Tibial nerve (tissue), 3 donors: ENCODE measurements around the gene PAAF1.

Source experiments
- POLR2A ChIP-seq, 2 donors: fragments of 450-650 bp; IDR thresholded peaks; one replicate each; pipeline ENCODE4 v1.6.1; 2017; ENCODE audit warnings: antibody characterized with exemption in 2 of 2, mild to moderate bottlenecking in 2 of 2, moderate library complexity in 2 of 2
- TF ChIP-seq, protein P1 (sequence below), 5 experiments: fragments of 200-600 bp in 3 of 5; fragments of 450-650 bp in 2 of 5; sonication (generic) in 3 of 5; IDR thresholded peaks; one replicate each; pipeline ENCODE4 v1.5.1; 2016 to 2019; ENCODE audit warnings: antibody characterized with exemption in 5 of 5, mild to moderate bottlenecking in 3 of 5, moderate library complexity in 2 of 5

DNA sequence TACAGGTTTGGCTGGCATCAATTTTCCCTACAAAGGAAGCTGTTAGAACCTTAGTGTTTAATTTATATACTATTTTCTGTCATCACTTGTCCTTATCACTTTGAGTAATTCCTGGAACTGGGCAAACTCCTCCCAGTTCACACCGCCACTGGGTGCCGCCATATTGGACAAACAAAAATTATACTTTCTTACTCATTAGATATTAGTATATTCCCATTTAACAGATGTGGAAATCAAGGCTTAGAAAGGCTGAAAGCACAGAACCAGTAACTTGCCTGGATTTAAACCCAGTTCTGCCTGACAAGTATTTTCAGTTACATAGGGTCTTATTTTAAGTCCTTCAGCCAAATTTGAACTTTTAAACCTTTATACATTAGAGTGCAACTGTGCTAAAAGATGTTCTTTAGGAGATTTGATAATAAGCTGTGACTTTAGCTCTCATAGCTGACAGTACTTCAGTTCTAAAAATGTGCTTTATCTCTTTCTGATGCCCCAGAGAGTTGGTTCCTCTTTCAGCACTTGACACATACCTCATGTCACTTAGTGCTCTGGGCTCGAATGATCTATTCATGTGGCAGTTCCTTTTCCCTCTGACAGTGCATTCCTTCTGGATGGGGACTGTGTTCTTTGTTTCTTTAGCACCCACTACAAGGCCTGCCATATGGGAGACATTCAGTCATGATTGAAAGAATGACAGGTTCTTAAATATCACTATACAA is 25.6 kb upstream of the PAAF1 start:
- TF ChIP-seq, protein P1, sequence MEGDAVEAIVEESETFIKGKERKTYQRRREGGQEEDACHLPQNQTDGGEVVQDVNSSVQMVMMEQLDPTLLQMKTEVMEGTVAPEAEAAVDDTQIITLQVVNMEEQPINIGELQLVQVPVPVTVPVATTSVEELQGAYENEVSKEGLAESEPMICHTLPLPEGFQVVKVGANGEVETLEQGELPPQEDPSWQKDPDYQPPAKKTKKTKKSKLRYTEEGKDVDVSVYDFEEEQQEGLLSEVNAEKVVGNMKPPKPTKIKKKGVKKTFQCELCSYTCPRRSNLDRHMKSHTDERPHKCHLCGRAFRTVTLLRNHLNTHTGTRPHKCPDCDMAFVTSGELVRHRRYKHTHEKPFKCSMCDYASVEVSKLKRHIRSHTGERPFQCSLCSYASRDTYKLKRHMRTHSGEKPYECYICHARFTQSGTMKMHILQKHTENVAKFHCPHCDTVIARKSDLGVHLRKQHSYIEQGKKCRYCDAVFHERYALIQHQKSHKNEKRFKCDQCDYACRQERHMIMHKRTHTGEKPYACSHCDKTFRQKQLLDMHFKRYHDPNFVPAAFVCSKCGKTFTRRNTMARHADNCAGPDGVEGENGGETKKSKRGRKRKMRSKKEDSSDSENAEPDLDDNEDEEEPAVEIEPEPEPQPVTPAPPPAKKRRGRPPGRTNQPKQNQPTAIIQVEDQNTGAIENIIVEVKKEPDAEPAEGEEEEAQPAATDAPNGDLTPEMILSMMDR (IDR thresholded peaks at IDR 0.05): no peak
- no peak for TF ChIP-seq POLR2A (IDR thresholded peaks at IDR 0.05)
